ENCODE data around the gene HNRNPAB.
A peak's percentile ranks its signal among the peaks of the same experiment; 100 is the strongest.
"Not testable (repeated sequence)": the region's sequence is repeated elsewhere in the genome, so short reads cannot be mapped to it uniquely, and the experiment has no call there.

The HNRNPAB gene

GRCh38 chr5:178232124-178232919 lies 28.0 kb downstream of the HNRNPAB start, which contains the start of gene PHYKPL:
Gene PHYKPL, minus strand, starts transcription at chr5:178232802. Its CDS starts 252 bp downstream, at chr5:178232550.
- DNase-seq = peak; percentile 66

GRCh38 chr5:178232920-178233429 lies 28.6 kb downstream of the HNRNPAB start:
- no peak for DNase-seq

GRCh38 chr5:178234121-178234749 lies 29.9 kb downstream of the HNRNPAB start:
- DNase-seq = no peak

GRCh38 chr5:178234750-178235587 lies 30.6 kb downstream of the HNRNPAB start:
- peak; percentile 60 for DNase-seq

GRCh38 chr5:178235588-178235974 lies 31.2 kb downstream of the HNRNPAB start:
- no peak for DNase-seq

- DNase-seq = no peak
Measured at GRCh38 chr5:178236126-178236525, 31.8 kb downstream of the HNRNPAB start.

GRCh38 chr5:178236679-178237078 lies 32.3 kb downstream of the HNRNPAB start:
- DNase-seq = peak; percentile 18

- DNase-seq = peak; percentile 55
Measured at GRCh38 chr5:178237431-178238312, 33.3 kb downstream of the HNRNPAB start.

- no peak for DNase-seq
Measured at GRCh38 chr5:178238313-178238635, 33.9 kb downstream of the HNRNPAB start.

- peak; percentile 12 for DNase-seq
Measured at GRCh38 chr5:178238711-178239592, 34.6 kb downstream of the HNRNPAB start.

GRCh38 chr5:178239626-178240301 lies 35.4 kb downstream of the HNRNPAB start:
- DNase-seq = not testable (repeated sequence)

- no peak for DNase-seq
Measured at GRCh38 chr5:178240341-178240741, 36.0 kb downstream of the HNRNPAB start.

- DNase-seq = peak; percentile 10
Measured at GRCh38 chr5:178240766-178241165, 36.4 kb downstream of the HNRNPAB start.

- no peak for DNase-seq
Measured at GRCh38 chr5:178241231-178241663, 36.9 kb downstream of the HNRNPAB start.

- no peak for DNase-seq
Measured at GRCh38 chr5:178241688-178242231, 37.4 kb downstream of the HNRNPAB start.

GRCh38 chr5:178242416-178242815 lies 38.1 kb downstream of the HNRNPAB start:
- DNase-seq = no peak

- DNase-seq = peak; percentile 84
Measured at GRCh38 chr5:178244576-178244975, 40.2 kb downstream of the HNRNPAB start.

- no peak for DNase-seq
Measured at GRCh38 chr5:178245389-178245788, 41.1 kb downstream of the HNRNPAB start.

- DNase-seq = peak; percentile 4
Measured at GRCh38 chr5:178246624-178247279, 42.4 kb downstream of the HNRNPAB start.
